Measurements from ENCODE around the gene RNF4.

DNA sequence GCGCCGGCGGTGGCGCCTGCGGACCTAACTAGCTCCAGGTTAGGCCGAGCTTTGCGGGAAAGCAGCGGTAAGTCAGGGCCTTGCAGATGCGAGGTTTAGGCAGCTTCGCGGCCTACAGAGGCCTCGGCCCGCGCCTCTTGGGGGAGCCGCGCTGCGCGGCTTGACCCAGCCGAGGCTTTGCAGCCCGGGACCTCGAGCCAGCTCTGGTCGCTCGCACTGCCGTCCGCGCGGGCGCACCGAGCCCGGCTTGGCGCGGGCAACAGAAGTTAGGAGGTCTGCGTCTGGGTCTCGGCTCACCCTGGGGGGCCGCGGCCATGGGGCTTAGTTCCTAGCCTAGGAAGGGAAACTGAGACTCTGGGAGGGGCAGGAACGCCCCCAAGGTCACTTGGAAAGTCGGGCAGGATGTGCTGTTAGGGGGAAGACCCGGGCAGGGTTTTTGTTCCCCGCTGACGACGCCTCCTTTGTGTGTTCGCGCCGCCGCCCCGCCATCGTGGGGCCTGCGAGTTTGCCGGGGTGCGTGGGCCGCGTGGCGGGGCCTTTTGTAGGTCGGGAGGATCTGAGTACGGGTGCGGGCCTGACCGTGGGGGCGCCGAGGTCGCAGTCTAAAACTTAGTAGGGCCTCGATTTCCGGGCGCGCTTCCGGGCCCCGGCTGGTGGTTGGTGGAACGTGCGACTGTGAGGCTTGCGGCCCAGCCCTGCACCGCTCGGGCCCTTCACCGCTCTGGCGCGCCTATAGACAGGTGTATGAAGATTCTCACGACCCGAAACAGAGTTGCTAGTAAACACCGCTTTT, 482 bp downstream of the RNF4 start:
- TF ChIP-seq, protein P1, sequence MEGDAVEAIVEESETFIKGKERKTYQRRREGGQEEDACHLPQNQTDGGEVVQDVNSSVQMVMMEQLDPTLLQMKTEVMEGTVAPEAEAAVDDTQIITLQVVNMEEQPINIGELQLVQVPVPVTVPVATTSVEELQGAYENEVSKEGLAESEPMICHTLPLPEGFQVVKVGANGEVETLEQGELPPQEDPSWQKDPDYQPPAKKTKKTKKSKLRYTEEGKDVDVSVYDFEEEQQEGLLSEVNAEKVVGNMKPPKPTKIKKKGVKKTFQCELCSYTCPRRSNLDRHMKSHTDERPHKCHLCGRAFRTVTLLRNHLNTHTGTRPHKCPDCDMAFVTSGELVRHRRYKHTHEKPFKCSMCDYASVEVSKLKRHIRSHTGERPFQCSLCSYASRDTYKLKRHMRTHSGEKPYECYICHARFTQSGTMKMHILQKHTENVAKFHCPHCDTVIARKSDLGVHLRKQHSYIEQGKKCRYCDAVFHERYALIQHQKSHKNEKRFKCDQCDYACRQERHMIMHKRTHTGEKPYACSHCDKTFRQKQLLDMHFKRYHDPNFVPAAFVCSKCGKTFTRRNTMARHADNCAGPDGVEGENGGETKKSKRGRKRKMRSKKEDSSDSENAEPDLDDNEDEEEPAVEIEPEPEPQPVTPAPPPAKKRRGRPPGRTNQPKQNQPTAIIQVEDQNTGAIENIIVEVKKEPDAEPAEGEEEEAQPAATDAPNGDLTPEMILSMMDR (IDR thresholded peaks at IDR 0.05; ENCODE audit: low read length) = no peak
- no peak for TF ChIP-seq EZH2 (IDR thresholded peaks at IDR 0.05; ENCODE audit: borderline replicate concordance, low read length)
